HepG2 (cell line): Measurements from ENCODE around the gene UBQLN1.

Experiments
- BCL6 ChIP-seq: IDR thresholded peaks from 2 replicates; pipeline ENCODE4 v1.6.1; 2016; ENCODE audit warnings: missing genetic modification reagents, missing compliant biosample characterization
- FOXJ3 ChIP-seq: sonication (generic); formaldehyde crosslinking; IDR thresholded peaks from 2 replicates; pipeline ENCODE4 v1.4.0; 2020; ENCODE audit warnings: missing genetic modification reagents, mild to moderate bottlenecking, borderline replicate concordance
- ZBTB7A ChIP-seq: sonication (generic); formaldehyde crosslinking; IDR thresholded peaks from 2 replicates; pipeline ENCODE4 v1.8.0; 2022; ENCODE audit warnings: mild to moderate bottlenecking, missing genetic modification reagents
- ZNF24 ChIP-seq: fragments of 450-650 bp; IDR thresholded peaks from 2 replicates; pipeline ENCODE4 v1.6.1; 2017; ENCODE audit warnings: antibody characterized with exemption, mild to moderate bottlenecking
- ZNF263 ChIP-seq: sonication (generic); formaldehyde crosslinking; IDR thresholded peaks from 2 replicates; pipeline ENCODE4 v1.4.0; 2020; ENCODE audit warnings: missing genetic modification reagents
- ZNF619 ChIP-seq: sonication (generic); formaldehyde crosslinking; IDR thresholded peaks from 2 replicates; pipeline ENCODE4 v1.4.0; 2020; ENCODE audit warnings: mild to moderate bottlenecking, missing genetic modification reagents
- TF ChIP-seq, protein P1 (sequence below): sonication (generic); formaldehyde crosslinking; IDR thresholded peaks from one replicate; pipeline ENCODE4 v1.5.1; 2020; ENCODE audit warnings: mild to moderate bottlenecking, missing genetic modification reagents; ENCODE audit errors: not compliant biosample characterization

DNA sequence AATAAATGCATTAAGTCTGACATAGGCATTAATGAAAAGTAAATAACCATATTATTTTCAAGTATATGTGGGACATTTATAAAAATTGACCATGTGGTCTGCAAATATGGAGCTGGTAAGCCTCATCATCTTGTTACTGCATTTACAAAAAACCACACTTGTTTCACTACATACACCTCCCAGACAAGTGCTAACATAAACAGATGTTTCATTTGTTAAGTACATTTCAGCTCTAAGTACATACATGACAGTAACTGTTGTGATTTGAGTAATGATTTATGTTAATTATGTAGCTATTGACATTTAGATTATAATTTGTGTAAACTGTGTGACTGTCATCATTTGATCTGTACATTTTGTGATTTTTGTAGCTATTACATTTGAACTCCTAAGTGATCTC lies 70.9 kb downstream of the UBQLN1 start:
- no peak for TF ChIP-seq BCL6 (CRISPR knock-in tag)
- no peak for TF ChIP-seq FOXJ3
- TF ChIP-seq, protein P1, sequence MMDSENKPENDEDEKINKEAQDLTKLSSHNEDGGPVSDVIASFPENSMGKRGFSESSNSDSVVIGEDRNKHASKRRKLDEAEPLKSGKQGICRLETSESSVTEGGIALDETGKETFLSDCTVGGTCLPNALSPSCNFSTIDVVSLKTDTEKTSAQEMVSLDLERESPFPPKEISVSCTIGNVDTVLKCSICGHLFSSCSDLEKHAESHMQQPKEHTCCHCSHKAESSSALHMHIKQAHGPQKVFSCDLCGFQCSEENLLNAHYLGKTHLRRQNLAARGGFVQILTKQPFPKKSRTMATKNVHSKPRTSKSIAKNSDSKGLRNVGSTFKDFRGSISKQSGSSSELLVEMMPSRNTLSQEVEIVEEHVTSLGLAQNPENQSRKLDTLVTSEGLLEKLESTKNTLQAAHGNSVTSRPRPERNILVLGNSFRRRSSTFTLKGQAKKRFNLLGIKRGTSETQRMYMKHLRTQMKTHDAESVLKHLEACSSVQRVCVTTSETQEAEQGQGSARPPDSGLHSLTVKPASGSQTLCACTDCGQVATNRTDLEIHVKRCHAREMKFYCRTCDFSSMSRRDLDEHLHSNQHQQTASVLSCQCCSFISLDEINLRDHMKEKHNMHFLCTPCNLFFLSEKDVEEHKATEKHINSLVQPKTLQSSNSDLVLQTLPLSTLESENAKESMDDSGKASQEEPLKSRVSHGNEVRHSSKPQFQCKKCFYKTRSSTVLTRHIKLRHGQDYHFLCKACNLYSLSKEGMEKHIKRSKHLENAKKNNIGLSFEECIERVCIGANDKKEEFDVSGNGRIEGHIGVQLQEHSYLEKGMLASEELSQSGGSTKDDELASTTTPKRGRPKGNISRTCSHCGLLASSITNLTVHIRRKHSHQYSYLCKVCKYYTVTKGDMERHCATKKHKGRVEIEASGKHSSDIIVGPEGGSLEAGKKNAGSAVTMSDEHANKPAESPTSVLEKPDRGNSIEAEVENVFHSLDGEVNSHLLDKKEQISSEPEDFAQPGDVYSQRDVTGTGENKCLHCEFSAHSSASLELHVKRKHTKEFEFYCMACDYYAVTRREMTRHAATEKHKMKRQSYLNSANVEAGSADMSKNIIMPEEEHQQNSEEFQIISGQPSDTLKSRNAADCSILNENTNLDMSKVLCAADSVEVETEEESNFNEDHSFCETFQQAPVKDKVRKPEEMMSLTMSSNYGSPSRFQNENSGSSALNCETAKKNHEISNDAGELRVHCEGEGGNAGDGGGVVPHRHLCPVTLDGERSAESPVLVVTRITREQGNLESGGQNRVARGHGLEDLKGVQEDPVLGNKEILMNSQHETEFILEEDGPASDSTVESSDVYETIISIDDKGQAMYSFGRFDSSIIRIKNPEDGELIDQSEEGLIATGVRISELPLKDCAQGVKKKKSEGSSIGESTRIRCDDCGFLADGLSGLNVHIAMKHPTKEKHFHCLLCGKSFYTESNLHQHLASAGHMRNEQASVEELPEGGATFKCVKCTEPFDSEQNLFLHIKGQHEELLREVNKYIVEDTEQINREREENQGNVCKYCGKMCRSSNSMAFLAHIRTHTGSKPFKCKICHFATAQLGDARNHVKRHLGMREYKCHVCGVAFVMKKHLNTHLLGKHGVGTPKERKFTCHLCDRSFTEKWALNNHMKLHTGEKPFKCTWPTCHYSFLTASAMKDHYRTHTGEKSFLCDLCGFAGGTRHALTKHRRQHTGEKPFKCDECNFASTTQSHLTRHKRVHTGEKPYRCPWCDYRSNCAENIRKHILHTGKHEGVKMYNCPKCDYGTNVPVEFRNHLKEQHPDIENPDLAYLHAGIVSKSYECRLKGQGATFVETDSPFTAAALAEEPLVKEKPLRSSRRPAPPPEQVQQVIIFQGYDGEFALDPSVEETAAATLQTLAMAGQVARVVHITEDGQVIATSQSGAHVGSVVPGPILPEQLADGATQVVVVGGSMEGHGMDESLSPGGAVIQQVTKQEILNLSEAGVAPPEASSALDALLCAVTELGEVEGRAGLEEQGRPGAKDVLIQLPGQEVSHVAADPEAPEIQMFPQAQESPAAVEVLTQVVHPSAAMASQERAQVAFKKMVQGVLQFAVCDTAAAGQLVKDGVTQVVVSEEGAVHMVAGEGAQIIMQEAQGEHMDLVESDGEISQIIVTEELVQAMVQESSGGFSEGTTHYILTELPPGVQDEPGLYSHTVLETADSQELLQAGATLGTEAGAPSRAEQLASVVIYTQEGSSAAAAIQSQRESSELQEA, result no peak
- TF ChIP-seq ZBTB7A (CRISPR knock-in tag), result no peak
- TF ChIP-seq ZNF619 (CRISPR knock-in tag), result no peak
- TF ChIP-seq ZNF24, result no peak
- no peak for TF ChIP-seq ZNF263 (CRISPR knock-in tag)
